Effector memory CD4-positive, alpha-beta T cell (primary cell): ENCODE results near the gene VAC14.

Experiments used
- DNase-seq, 3 donors: peaks; one replicate each; pipeline ENCODE4 v3.0.0-alpha.2; 2020
- H3K27ac ChIP-seq: 2 replicates; pipeline ENCODE4 v1.7.0; 2013; ENCODE audit warnings: mild to moderate bottlenecking, low read length, moderate library complexity; ENCODE audit not compliant: insufficient read depth, poor library complexity, severe bottlenecking
- H3K27me3 ChIP-seq: replicated peaks from 2 replicates; pipeline ENCODE4 v1.7.0; 2013; ENCODE audit warnings: mild to moderate bottlenecking, low read length; ENCODE audit not compliant: insufficient read depth, control insufficient read depth, poor library complexity, severe bottlenecking
- H3K36me3 ChIP-seq: 2 replicates; pipeline ENCODE4 v1.7.0; 2013; ENCODE audit warnings: mild to moderate bottlenecking, low read length, moderate library complexity; ENCODE audit not compliant: control insufficient read depth, insufficient read depth
- H3K4me1 ChIP-seq: 2 replicates; pipeline ENCODE4 v1.7.0; 2013; ENCODE audit warnings: low read length, mild to moderate bottlenecking; ENCODE audit not compliant: control insufficient read depth, insufficient read depth, poor library complexity, severe bottlenecking
- H3K4me3 ChIP-seq: 2 replicates; pipeline ENCODE4 v1.7.0; 2013; ENCODE audit warnings: low read length, low read depth, mild to moderate bottlenecking; ENCODE audit not compliant: insufficient read depth, poor library complexity, severe bottlenecking
- H3K9me3 ChIP-seq: 2 replicates; pipeline ENCODE4 v1.7.0; 2013; ENCODE audit warnings: mild to moderate bottlenecking, low read length, moderate library complexity; ENCODE audit not compliant: control insufficient read depth

Gene VAC14

DNA sequence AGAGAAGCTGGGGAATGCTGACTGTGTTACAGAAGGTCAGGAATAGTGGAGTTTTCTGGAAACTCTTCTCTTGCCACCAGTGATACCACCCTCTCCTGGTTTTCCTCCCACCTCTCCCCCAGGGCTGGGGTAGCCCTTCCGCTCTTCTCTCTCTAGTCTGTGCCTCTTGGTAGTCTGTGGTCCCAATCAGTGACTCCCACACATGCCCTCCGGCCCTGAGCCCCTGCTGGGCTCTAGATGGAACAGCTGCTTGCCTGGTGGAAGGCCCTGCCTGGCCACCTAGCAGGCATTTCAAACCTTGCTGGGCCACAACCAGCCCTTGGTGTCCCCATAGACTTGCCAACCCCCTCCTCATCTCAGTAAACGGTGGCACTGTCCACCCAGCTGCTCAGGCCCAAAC is 99.9 kb downstream of the VAC14 start:
- H3K27ac ChIP-seq = no peak overlapping the region
- peaks cover 3% of the 10 kb centered on the region for H3K36me3 ChIP-seq
- no peaks in the 10 kb centered on the region for H3K4me1 ChIP-seq
- DNase-seq = no peak
- H3K27me3 ChIP-seq = no peaks in the 10 kb centered on the region
- no peak overlapping the region for H3K4me3 ChIP-seq
- H3K9me3 ChIP-seq = no peaks in the 10 kb centered on the region

DNA sequence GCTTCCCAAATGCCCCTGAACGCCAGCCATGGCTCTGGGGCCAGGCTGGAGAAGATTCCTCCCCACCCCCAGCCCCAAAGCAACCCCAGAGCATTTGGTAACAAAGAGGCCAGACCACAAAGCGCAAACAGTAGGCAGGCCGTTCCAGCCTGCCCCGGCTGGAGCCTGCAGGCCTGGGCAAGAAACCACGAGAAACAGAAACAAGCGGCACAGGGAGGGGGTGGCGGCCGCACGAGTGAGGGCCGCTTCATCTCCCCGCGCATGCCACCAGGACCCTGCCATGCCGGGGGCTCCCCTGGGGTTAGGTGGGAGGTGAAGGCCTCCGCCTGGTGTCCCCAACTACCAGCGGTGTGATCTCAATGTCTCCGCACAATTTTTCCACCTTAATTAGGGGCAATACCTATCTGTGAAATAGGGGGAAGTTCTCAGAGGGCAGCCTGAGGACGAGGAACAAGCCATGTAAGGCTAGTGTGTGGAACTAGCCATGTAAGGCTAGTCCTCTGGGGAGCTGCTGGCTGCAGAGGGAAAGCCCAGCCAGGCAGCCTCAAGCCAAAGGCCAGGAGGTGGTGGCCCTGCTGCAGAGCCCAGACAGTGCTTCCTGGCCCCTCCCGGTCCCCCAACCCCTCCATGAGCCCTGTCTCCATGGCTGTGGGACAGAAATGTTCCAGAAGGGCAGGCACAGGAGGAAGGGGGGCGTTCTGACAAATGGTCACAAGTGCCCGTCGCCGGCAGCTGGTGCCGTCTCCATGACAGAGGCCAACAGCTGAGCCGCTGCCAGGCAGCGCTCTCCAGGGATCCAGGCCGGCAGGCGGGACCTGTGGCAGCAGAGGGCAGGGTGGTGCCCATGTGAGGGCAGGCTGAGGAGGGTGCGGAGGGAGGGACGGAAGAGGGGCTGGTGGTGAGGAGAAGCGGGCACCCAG is 100.6 kb downstream of the VAC14 start:
- no peaks in the 10 kb centered on the region for H3K4me1 ChIP-seq
- no peak overlapping the region for H3K27ac ChIP-seq
- H3K9me3 ChIP-seq = no peaks in the 10 kb centered on the region
- H3K36me3 ChIP-seq = peaks cover 3% of the 10 kb centered on the region
- H3K27me3 ChIP-seq = no peaks in the 10 kb centered on the region
- DNase-seq = no peak
- H3K4me3 ChIP-seq = no peak overlapping the region

DNA sequence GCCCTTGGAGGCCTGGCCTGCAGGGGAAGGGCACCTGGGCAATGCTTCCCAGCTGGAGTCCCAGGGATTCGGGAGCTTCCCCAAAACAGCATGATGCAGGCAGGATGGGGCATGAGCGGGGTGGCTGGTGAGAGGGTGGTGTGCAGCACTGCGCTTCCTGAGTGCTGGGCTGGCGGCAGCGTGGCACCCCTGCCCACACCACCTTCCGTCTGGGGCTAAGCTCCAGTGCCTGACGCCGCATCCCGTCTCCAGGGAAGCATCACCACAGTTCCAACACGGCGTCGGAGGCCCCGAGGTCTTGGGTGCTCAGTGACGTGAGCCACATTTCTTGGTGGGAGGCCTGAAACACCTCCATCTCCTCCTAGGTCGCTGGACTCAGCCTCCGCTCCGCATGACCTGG is 101.3 kb downstream of the VAC14 start:
- no peak overlapping the region for H3K4me3 ChIP-seq
- no peak for DNase-seq
- no peaks in the 10 kb centered on the region for H3K4me1 ChIP-seq
- peaks cover 3% of the 10 kb centered on the region for H3K36me3 ChIP-seq
- no peaks in the 10 kb centered on the region for H3K9me3 ChIP-seq
- H3K27me3 ChIP-seq = no peaks in the 10 kb centered on the region
- no peak overlapping the region for H3K27ac ChIP-seq

GRCh38 chr16:70698901-70699300 is 102.1 kb downstream of the VAC14 start:
- H3K27me3 ChIP-seq = no peaks in the 10 kb centered on the region
- H3K4me1 ChIP-seq = no peaks in the 10 kb centered on the region
- H3K9me3 ChIP-seq = no peaks in the 10 kb centered on the region
- H3K36me3 ChIP-seq = peaks cover 3% of the 10 kb centered on the region
- no peak for DNase-seq
- H3K4me3 ChIP-seq = no peak overlapping the region
- no peak overlapping the region for H3K27ac ChIP-seq

- Histone ChIP-seq H3K27ac (no peak overlapping the region), H3K36me3 (peaks cover 7% of the 10 kb centered on the region), H3K9me3 (no peaks in the 10 kb centered on the region), H3K4me1 (no peaks in the 10 kb centered on the region), H3K27me3 (no peaks in the 10 kb centered on the region), H3K4me3 (no peak overlapping the region)
- no peak for DNase-seq
Measured at GRCh38 chr16:70697594-70698170, 103.3 kb downstream of the VAC14 start.

- no peaks in the 10 kb centered on the region for H3K4me1 ChIP-seq
Measured at GRCh38 chr16:70696952-70697593, 103.9 kb downstream of the VAC14 start.

GRCh38 chr16:70696355-70696754 is 104.6 kb downstream of the VAC14 start:
- H3K9me3 ChIP-seq = no peaks in the 10 kb centered on the region
- no peaks in the 10 kb centered on the region for H3K27me3 ChIP-seq
- peaks cover 9% of the 10 kb centered on the region for H3K36me3 ChIP-seq
- H3K4me1 ChIP-seq = no peaks in the 10 kb centered on the region
- no peak for DNase-seq
- H3K27ac ChIP-seq = no peak overlapping the region
- H3K4me3 ChIP-seq = no peak overlapping the region

More at GRCh38 chr16:70696952-70697593, 103.9 kb downstream of the VAC14 start:
- no peak overlapping the region for H3K4me3 ChIP-seq
- no peaks in the 10 kb centered on the region for H3K9me3 ChIP-seq
- peaks cover 9% of the 10 kb centered on the region for H3K36me3 ChIP-seq
- H3K27ac ChIP-seq = no peak overlapping the region
- no peaks in the 10 kb centered on the region for H3K27me3 ChIP-seq
- no peak for DNase-seq

DNA sequence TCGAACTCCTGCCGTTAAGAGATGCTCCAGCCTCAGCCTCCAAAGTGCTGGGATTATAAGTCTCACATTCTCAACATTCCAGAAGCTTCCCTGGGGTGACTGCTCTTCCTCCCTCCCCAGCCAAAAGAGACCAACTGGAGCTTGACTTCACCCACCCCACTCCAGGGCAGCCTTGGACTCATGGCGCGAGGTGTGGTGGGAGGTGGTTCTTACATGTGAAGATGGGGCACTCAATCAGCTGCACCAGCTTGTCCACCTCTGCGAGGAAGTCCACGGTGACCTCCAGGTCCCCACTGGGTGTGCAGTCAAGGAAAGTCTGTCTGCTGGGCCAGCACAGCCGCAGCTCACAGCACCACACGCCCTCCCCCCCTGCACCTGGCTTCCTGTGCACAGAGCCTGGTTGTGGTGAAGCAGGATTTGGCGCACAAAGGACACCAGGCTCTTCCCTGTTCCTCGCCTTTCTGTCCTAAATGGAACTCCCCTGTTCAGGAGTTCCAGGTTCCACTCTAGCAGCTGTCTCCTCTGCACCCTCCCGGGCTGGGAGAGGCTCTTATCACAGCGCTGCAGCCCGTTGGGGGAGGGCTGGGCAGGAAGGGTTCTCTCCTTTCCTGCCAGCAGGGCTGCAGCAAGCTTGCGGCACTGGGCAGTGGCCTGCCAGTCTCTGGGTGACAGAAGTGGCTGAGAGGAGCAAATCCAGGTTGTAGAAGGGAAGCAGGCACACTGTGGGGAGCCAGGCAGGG is 105.5 kb downstream of the VAC14 start:
- Histone ChIP-seq H3K27ac (no peak overlapping the region), H3K9me3 (no peaks in the 10 kb centered on the region), H3K4me1 (no peaks in the 10 kb centered on the region), H3K4me3 (no peak overlapping the region), H3K36me3 (peaks cover 9% of the 10 kb centered on the region), H3K27me3 (no peaks in the 10 kb centered on the region)
- DNase-seq = no peak

- no peak overlapping the region for H3K27ac ChIP-seq
- no peaks in the 10 kb centered on the region for H3K4me1 ChIP-seq
- no peak overlapping the region for H3K4me3 ChIP-seq
- DNase-seq = no peak
- H3K36me3 ChIP-seq = peaks cover 9% of the 10 kb centered on the region
- no peaks in the 10 kb centered on the region for H3K9me3 ChIP-seq
- no peaks in the 10 kb centered on the region for H3K27me3 ChIP-seq
Measured at GRCh38 chr16:70694868-70695218, 106.1 kb downstream of the VAC14 start.
